SK-N-SH (cell line): ENCODE results near the gene FCHSD2. TPM values are rescaled to one million over a fixed set of nuclear protein-coding genes. Genes with fewer than 3 reads are reported as not detected.
"Not testable (repeated sequence)": the region's sequence is repeated elsewhere in the genome, so short reads cannot be mapped to it uniquely, and the experiment has no call there.

Experiments used
- CTCF ChIA-PET: fragments of 300-600, 350-600 bp; formaldehyde crosslinking; extraction: SDS; loops from one replicate; lab custom pipeline; 2021; lab: Yijun Ruan, JAX
- POLR2A ChIA-PET: fragments of 350-600 bp; sonication (Branson Sonifier 250); formaldehyde crosslinking; extraction: SDS; loops from one replicate; lab custom pipeline; 2020; ENCODE audit warnings: antibody characterized with exemption, inconsistent platforms; lab: Yijun Ruan, JAX
- DNase-seq: peaks from one replicate; pipeline ENCODE4 v3.0.0; 2012
- H2AFZ ChIP-seq: fragments of 200-600 bp; sonication (generic); 2 replicates; pipeline ENCODE4 v1.8.1; 2016; ENCODE audit warnings: antibody characterized with exemption, mild to moderate bottlenecking, low read depth
- H3F3A ChIP-seq: fragments of 200-600 bp; sonication (generic); replicated peaks from 2 replicates; pipeline ENCODE3; 2016; ENCODE audit warnings: antibody characterized with exemption, mild to moderate bottlenecking; ENCODE audit not compliant: insufficient read depth
- H3K27ac ChIP-seq, 2 experiments: fragments of 200-500 bp in 1 of 2; fragments of 200-600 bp in 1 of 2; sonication (Bioruptor generic) in 1 of 2; sonication (generic), shearing (Covaris generic) in 1 of 2; 2 replicates each; pipeline versions ENCODE4 v1.5.1 to v1.6.1; 2014 to 2016; ENCODE audit warnings: low read depth in 2 of 2, inconsistent platforms in 1 of 2, low read length in 1 of 2, mild to moderate bottlenecking in 1 of 2, mixed read lengths in 1 of 2
- H3K27me3 ChIP-seq: fragments of 200-600 bp; sonication (generic), shearing (Covaris generic); 2 replicates; pipeline ENCODE4 v1.6.1; 2016; ENCODE audit warnings: mixed run types; ENCODE audit not compliant: insufficient read depth
- H3K36me3 ChIP-seq, 2 experiments: fragments of 200-500 bp in 1 of 2; fragments of 200-600 bp in 1 of 2; sonication (Bioruptor generic) in 1 of 2; sonication (generic) in 1 of 2; replicated peaks in 1 of 2; 2 replicates each; pipeline versions ENCODE3 to v1.5.1; 2014 to 2016; ENCODE audit warnings: low read length in 1 of 2, mild to moderate bottlenecking in 1 of 2; ENCODE audit not compliant: insufficient read depth in 2 of 2, control insufficient read depth in 1 of 2
- H3K4me1 ChIP-seq, 2 experiments: fragments of 200-500 bp in 1 of 2; fragments of 200-600 bp in 1 of 2; sonication (Bioruptor generic) in 1 of 2; sonication (generic), shearing (Covaris generic) in 1 of 2; 2 replicates each; pipeline versions ENCODE4 v1.5.1 to v1.6.1; 2014 to 2016; ENCODE audit warnings: low read depth in 1 of 2, low read length in 1 of 2, mixed run types in 1 of 2; ENCODE audit not compliant: insufficient read depth in 2 of 2, control insufficient read depth in 1 of 2
- H3K4me2 ChIP-seq: fragments of 200-600 bp; sonication (generic), shearing (Covaris generic); 2 replicates; pipeline ENCODE4 v1.6.1; 2017; ENCODE audit warnings: mixed run types
- H3K4me3 ChIP-seq, 2 experiments: fragments of 200-500 bp in 1 of 2; fragments of 200-600 bp in 1 of 2; sonication (Bioruptor generic) in 1 of 2; sonication (generic), shearing (Covaris generic) in 1 of 2; 2 replicates each; pipeline versions ENCODE4 v1.5.1 to v1.8.1; 2014 to 2016; ENCODE audit warnings: low read depth in 2 of 2, inconsistent platforms in 1 of 2, low read length in 1 of 2, mild to moderate bottlenecking in 1 of 2, mixed read lengths in 1 of 2, moderate library complexity in 1 of 2
- H3K79me2 ChIP-seq: fragments of 200-600 bp; sonication (generic); 2 replicates; pipeline ENCODE4 v1.8.1; 2017; ENCODE audit warnings: mild to moderate bottlenecking; ENCODE audit not compliant: insufficient read depth
- H3K9ac ChIP-seq: fragments of 200-600 bp; sonication (generic); 2 replicates; pipeline ENCODE4 v1.6.1; 2017; ENCODE audit warnings: mixed run types
- H3K9me2 ChIP-seq: fragments of 200-600 bp; sonication (generic); 2 replicates; pipeline ENCODE4 v1.6.1; 2017; ENCODE audit warnings: mixed run types
- H3K9me3 ChIP-seq: fragments of 200-600 bp; sonication (generic); 2 replicates; pipeline ENCODE4 v1.6.1; 2017; ENCODE audit warnings: mixed run types, mild to moderate bottlenecking, moderate library complexity
- H4K20me1 ChIP-seq: fragments of 200-600 bp; sonication (generic); 2 replicates; pipeline ENCODE4 v1.6.1; 2017; ENCODE audit warnings: mild to moderate bottlenecking, mixed run types; ENCODE audit not compliant: insufficient read depth
- ELF1 ChIP-seq: IDR thresholded peaks from 2 replicates; pipeline ENCODE4 v1.4.0; 2012
- FOXJ3 ChIP-seq: sonication (generic); formaldehyde crosslinking; IDR thresholded peaks from 2 replicates; pipeline ENCODE4 v1.5.1; 2020; ENCODE audit warnings: mild to moderate bottlenecking, missing genetic modification reagents
- JUND ChIP-seq: IDR thresholded peaks from 2 replicates; pipeline ENCODE4 v1.4.0; 2012
- NFIC ChIP-seq: IDR thresholded peaks from 2 replicates; pipeline ENCODE4 v1.4.0; 2012; ENCODE audit warnings: borderline replicate concordance
- NRF1 ChIP-seq: IDR thresholded peaks from 2 replicates; pipeline ENCODE4 v1.6.1; 2012; ENCODE audit warnings: low read depth, mild to moderate bottlenecking, low read length
- POLR2AphosphoS5 ChIP-seq: IDR thresholded peaks from 2 replicates; pipeline ENCODE4 v1.6.1; 2012; ENCODE audit warnings: low read depth, low read length
- RAD21 ChIP-seq: IDR thresholded peaks from 2 replicates; pipeline ENCODE4 v1.6.1; 2012; ENCODE audit warnings: mild to moderate bottlenecking, low read length
- RCOR1 ChIP-seq: fragments of 150-350 bp; IDR thresholded peaks from 2 replicates; pipeline ENCODE4 v1.6.1; 2017; ENCODE audit warnings: antibody characterized with exemption, low read length
- SIN3A ChIP-seq: IDR thresholded peaks from 2 replicates; pipeline ENCODE4 v1.6.1; 2012; ENCODE audit warnings: low read depth, mild to moderate bottlenecking, low read length, moderate library complexity, borderline replicate concordance
- SMC3 ChIP-seq: IDR thresholded peaks from 2 replicates; pipeline ENCODE4 v1.6.1; 2012; ENCODE audit warnings: low read depth, low read length, improper control_type of control experiment
- TCF12 ChIP-seq: IDR thresholded peaks from 2 replicates; pipeline ENCODE4 v1.4.0; 2012
- YY1 ChIP-seq: IDR thresholded peaks from 2 replicates; pipeline ENCODE4 v1.4.0; 2012; ENCODE audit warnings: low read depth, mild to moderate bottlenecking
- WGBS: methylation state at CpG from one replicate; pipeline ENCODE4 v1.1.6; 2017; ENCODE audit warnings: low lambda C conversion rate; 5-methylcytosine and 5-hydroxymethylcytosine counted together
- polyA plus RNA-seq, 3 experiments: library from polyadenylated mRNA; depleted of rRNA; stranded (reverse); fragments of >200 nt; gene quantifications; 2 replicates each; pipeline ENCODE4 v1.2.3, GENCODE V29; 2012
- TF ChIP-seq, protein P1 (sequence below): fragments of 200-600 bp; sonication (generic); IDR thresholded peaks from 2 replicates; pipeline ENCODE4 v1.6.1; 2017; ENCODE audit warnings: antibody characterized with exemption, mild to moderate bottlenecking, moderate library complexity
- TF ChIP-seq, protein P2 (sequence below): IDR thresholded peaks from 2 replicates; pipeline ENCODE4; 2012
- TF ChIP-seq, protein P3 (sequence below): IDR thresholded peaks from 2 replicates; pipeline ENCODE4 v1.4.0; 2012; ENCODE audit warnings: low read depth, borderline replicate concordance
- TF ChIP-seq, protein P4 (sequence below): IDR thresholded peaks from 2 replicates; pipeline ENCODE4 v1.4.0; 2012; ENCODE audit warnings: low read depth, borderline replicate concordance

Gene FCHSD2
- polyA plus RNA-seq, 1 of the 3 experiments (the other 2 are of a cell fraction), result 10.4 TPM

DNA sequence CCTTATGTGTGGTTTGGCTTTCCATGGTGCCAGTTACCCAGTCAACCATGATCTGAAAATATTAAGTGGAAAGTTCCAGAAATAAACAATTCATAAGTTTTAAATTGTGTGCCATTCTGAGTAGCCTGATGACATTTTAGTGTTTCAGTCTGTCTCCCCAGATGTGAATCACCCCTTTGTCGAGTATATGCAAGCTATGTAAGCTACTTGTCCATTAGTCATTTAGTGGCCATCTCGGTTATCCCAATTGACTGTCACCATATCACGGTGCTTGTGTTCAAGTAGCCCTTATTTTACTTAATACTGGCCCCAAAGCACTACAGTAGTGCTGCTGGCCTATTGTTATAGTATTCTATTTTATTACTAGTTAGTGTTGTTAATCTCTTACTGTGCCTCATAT lies 283.0 kb downstream of the FCHSD2 start:
- no peak overlapping the region for H2AFZ ChIP-seq
- TF ChIP-seq POLR2AphosphoS5, result no peak
- TF ChIP-seq RAD21, result no peak
- no peak for TF ChIP-seq FOXJ3 (CRISPR knock-in tag)
- TF ChIP-seq YY1, result no peak
- TF ChIP-seq ELF1, result no peak
- no peak for TF ChIP-seq SMC3
- H3K27me3 ChIP-seq, result no peaks in the 10 kb centered on the region
- 88% methylated on average over 3 of the region's 3 CpGs for WGBS
- no peak overlapping the region for H3K9ac ChIP-seq
- H4K20me1 ChIP-seq, result peaks cover 3% of the 10 kb centered on the region; the same call in 1 of the 2 replicates
- H3K9me3 ChIP-seq, result no peaks in the 10 kb centered on the region
- no peak for DNase-seq
- H3F3A ChIP-seq, result peaks cover 12% of the 10 kb centered on the region
- H3K27ac ChIP-seq, result no peak overlapping the region
- no peak overlapping the region for H3K4me2 ChIP-seq
- no peaks in the 10 kb centered on the region for H3K79me2 ChIP-seq
- H3K4me1 ChIP-seq, result peaks cover 2 to 10% of the 10 kb centered on the region in 2 experiments; a peak in 3 of 4 replicates
- H3K4me3 ChIP-seq, result no peak overlapping the region
- CTCF ChIA-PET, result interaction anchor here (1.4 kb wide), 1 partner anchor 383 kb away, joined by 3 read pairs; no protein-coding TSS in a partner anchor
- H3K36me3 ChIP-seq, result peaks cover 0 to 14% of the 10 kb centered on the region in 2 experiments
- POLR2A ChIA-PET, result no interaction called here
- H3K9me2 ChIP-seq, result no peaks in the 10 kb centered on the region

DNA sequence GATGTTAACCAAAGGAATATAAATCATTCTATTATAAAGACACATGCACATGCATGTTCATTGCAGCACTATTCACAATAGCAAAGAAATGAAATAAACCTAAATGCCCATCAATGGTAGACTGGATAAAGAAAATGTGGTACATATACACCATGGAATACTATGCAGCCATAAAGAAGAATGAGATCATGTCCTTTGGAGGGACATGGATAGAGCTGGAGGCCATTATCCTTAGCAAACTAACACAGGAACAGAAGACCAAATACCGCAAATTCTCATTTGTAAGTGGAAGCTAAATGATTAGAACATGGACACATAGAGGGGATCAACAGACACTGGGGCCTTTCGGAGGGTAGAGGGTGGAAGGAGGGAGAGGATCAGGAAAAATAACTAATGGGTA lies 283.9 kb downstream of the FCHSD2 start:
- H3K9me2 ChIP-seq, H3K36me3 ChIP-seq, H3K4me2 ChIP-seq, H3K27me3 ChIP-seq, POLR2A ChIA-PET, H3K9me3 ChIP-seq, H4K20me1 ChIP-seq, H3K9ac ChIP-seq, H3F3A ChIP-seq, H3K27ac ChIP-seq, H3K4me1 ChIP-seq, H3K79me2 ChIP-seq, H3K4me3 ChIP-seq, H2AFZ ChIP-seq, DNase-seq: not testable (repeated sequence)
- CTCF ChIA-PET, result interaction anchor here (1.0 to 1.4 kb wide), 2 partner anchors 320 to 384 kb away, joined by 3 read pairs; no protein-coding TSS in a partner anchor
- WGBS, result 97% methylated on average over 2 of the region's 2 CpGs

DNA sequence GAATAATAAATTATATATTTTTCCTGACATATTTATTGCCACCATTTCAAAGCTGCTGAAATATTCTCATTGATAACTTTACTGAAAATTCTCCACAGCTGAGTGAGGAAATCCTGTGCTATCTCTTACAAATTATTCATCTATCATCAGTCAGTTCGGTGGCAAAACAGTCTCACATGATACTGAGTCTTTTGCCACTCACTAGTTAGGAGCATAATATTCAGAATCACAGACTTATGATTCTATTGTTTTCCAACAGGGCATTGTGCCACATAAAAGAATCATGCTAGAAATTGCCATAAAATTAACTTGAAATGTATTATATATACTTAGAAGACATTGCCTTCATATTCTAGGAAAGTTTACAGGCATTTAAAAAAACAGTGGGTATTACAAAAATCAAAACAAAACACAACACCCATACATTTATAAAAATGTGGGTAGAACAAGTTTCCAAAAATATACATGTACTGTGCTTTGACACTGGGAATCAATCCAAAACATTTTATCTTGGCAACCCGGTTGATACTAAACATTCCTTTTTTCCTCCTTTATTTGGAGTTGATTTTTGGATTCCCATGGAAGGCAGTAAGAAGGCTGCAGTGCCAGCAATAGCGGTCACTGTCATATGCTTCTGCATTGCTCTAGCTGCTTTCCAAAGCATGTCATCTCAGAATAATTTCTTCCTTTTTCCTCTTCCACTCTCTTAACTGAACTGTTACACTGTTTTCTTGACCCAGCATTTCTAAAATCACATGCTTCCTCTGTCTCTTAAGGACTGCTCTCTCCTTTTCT lies 285.4 kb downstream of the FCHSD2 start:
- Histone ChIP-seq H3K4me3 (no peak overlapping the region), H4K20me1 (no peaks in the 10 kb centered on the region), H3K27me3 (no peaks in the 10 kb centered on the region), H3K4me2 (peak overlapping the region; percentile 22; the same call in 1 of the 2 replicates), H3K36me3 (peaks cover 0 to 5% of the 10 kb centered on the region in 2 experiments), H3F3A (peaks cover 6% of the 10 kb centered on the region), H3K9me2 (no peaks in the 10 kb centered on the region), H2AFZ (no peak overlapping the region), H3K4me1 (peaks cover 0 to 9% of the 10 kb centered on the region in 2 experiments; a peak in 2 of 4 replicates), H3K9me3 (no peaks in the 10 kb centered on the region), H3K27ac (peak overlapping the region; percentile 35 to 57; a peak in 3 of 4 replicates), H3K9ac (no peak overlapping the region), H3K79me2 (no peaks in the 10 kb centered on the region)
- ChIA-PET POLR2A (no interaction called here), CTCF (interaction anchor here (0.8 to 1.1 kb wide), 3 partner anchors 25 to 286 kb away, joined by 3 read pairs; partner anchors contain the start of gene FCHSD2)
- DNase-seq, result no peak
- WGBS, result 15% methylated on average over 3 of the region's 3 CpGs
- no peak for TF ChIP-seq FOXJ3 (CRISPR knock-in tag)
- TF ChIP-seq JUND, result no peak
- TF ChIP-seq, protein P1, sequence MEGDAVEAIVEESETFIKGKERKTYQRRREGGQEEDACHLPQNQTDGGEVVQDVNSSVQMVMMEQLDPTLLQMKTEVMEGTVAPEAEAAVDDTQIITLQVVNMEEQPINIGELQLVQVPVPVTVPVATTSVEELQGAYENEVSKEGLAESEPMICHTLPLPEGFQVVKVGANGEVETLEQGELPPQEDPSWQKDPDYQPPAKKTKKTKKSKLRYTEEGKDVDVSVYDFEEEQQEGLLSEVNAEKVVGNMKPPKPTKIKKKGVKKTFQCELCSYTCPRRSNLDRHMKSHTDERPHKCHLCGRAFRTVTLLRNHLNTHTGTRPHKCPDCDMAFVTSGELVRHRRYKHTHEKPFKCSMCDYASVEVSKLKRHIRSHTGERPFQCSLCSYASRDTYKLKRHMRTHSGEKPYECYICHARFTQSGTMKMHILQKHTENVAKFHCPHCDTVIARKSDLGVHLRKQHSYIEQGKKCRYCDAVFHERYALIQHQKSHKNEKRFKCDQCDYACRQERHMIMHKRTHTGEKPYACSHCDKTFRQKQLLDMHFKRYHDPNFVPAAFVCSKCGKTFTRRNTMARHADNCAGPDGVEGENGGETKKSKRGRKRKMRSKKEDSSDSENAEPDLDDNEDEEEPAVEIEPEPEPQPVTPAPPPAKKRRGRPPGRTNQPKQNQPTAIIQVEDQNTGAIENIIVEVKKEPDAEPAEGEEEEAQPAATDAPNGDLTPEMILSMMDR, result peak; percentile 28; the same call in 1 of the 2 replicates
- TF ChIP-seq, protein P2, sequence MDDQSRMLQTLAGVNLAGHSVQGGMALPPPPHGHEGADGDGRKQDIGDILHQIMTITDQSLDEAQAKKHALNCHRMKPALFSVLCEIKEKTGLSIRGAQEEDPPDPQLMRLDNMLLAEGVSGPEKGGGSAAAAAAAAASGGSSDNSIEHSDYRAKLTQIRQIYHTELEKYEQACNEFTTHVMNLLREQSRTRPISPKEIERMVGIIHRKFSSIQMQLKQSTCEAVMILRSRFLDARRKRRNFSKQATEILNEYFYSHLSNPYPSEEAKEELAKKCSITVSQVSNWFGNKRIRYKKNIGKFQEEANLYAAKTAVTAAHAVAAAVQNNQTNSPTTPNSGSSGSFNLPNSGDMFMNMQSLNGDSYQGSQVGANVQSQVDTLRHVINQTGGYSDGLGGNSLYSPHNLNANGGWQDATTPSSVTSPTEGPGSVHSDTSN, result no peak
- TF ChIP-seq, protein P3, sequence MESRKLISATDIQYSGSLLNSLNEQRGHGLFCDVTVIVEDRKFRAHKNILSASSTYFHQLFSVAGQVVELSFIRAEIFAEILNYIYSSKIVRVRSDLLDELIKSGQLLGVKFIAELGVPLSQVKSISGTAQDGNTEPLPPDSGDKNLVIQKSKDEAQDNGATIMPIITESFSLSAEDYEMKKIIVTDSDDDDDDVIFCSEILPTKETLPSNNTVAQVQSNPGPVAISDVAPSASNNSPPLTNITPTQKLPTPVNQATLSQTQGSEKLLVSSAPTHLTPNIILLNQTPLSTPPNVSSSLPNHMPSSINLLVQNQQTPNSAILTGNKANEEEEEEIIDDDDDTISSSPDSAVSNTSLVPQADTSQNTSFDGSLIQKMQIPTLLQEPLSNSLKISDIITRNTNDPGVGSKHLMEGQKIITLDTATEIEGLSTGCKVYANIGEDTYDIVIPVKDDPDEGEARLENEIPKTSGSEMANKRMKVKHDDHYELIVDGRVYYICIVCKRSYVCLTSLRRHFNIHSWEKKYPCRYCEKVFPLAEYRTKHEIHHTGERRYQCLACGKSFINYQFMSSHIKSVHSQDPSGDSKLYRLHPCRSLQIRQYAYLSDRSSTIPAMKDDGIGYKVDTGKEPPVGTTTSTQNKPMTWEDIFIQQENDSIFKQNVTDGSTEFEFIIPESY, result no peak
- TF ChIP-seq NFIC, result peak; percentile 20; the same call in 1 of the 2 replicates
- no peak for TF ChIP-seq SIN3A
- TF ChIP-seq RAD21, result peak; percentile 28
- peak; percentile 17; the same call in 1 of the 2 replicates for TF ChIP-seq TCF12
- TF ChIP-seq, protein P4, sequence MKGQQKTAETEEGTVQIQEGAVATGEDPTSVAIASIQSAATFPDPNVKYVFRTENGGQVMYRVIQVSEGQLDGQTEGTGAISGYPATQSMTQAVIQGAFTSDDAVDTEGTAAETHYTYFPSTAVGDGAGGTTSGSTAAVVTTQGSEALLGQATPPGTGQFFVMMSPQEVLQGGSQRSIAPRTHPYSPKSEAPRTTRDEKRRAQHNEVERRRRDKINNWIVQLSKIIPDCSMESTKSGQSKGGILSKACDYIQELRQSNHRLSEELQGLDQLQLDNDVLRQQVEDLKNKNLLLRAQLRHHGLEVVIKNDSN, result no peak
- TF ChIP-seq NRF1, result no peak
- no peak for TF ChIP-seq RCOR1
